HepG2 (cell line): ENCODE data around the gene PPIG. TPM values are rescaled to one million over a fixed set of nuclear protein-coding genes. Genes with fewer than 3 reads are reported as not detected.

Experiments
- CEBPG ChIP-seq: IDR thresholded peaks from 2 replicates; pipeline ENCODE4 v1.6.1; 2016
- FOXK2 ChIP-seq: fragments of 450-650 bp; IDR thresholded peaks from 2 replicates; pipeline ENCODE4 v1.6.1; 2016
- HMG20B ChIP-seq: conservative IDR thresholded peaks from 2 replicates; pipeline ENCODE4 v1.6.1; 2016; ENCODE audit warnings: missing genetic modification reagents, missing compliant biosample characterization
- HNRNPK ChIP-seq: fragments of 200-400 bp; formaldehyde crosslinking; IDR thresholded peaks from 2 replicates; pipeline ENCODE4 v1.6.1; 2018; ENCODE audit warnings: low read length, low read depth, moderate library complexity, mild to moderate bottlenecking; ENCODE audit not compliant: poor library complexity, severe bottlenecking
- JUN ChIP-seq: sonication (generic); formaldehyde crosslinking; IDR thresholded peaks from 2 replicates; pipeline ENCODE4 v1.4.0; 2020; ENCODE audit warnings: mild to moderate bottlenecking, missing genetic modification reagents
- KMT2A ChIP-seq: sonication (generic); formaldehyde crosslinking; IDR thresholded peaks from 2 replicates; pipeline ENCODE4 v1.4.0; 2020; ENCODE audit warnings: missing genetic modification reagents
- MXI1 ChIP-seq: IDR thresholded peaks from 3 replicates; pipeline ENCODE4 v1.6.1; 2012; ENCODE audit warnings: low read depth, low read length, inconsistent platforms, borderline replicate concordance
- NCOA2 ChIP-seq: sonication (generic); formaldehyde crosslinking; IDR thresholded peaks from 2 replicates; pipeline ENCODE4 v1.8.0; 2022; ENCODE audit warnings: inconsistent platforms
- RELA ChIP-seq: sonication (generic); formaldehyde crosslinking; IDR thresholded peaks from 2 replicates; pipeline ENCODE4 v1.4.0; 2020; ENCODE audit warnings: missing genetic modification reagents
- SIX4 ChIP-seq: sonication (generic); formaldehyde crosslinking; IDR thresholded peaks from 2 replicates; pipeline ENCODE4 v1.4.0; 2020; ENCODE audit warnings: missing genetic modification reagents
- TBL1XR1 ChIP-seq: fragments of 150-350 bp; IDR thresholded peaks from 2 replicates; pipeline ENCODE4 v1.6.1; 2014; ENCODE audit warnings: borderline replicate concordance, low read length; ENCODE audit not compliant: partially characterized antibody
- ZMAT3 ChIP-seq: sonication (generic); formaldehyde crosslinking; conservative IDR thresholded peaks from 2 replicates; pipeline ENCODE4 v1.7.0; 2021; ENCODE audit warnings: missing genetic modification reagents
- ZNF18 ChIP-seq: sonication (generic); formaldehyde crosslinking; IDR thresholded peaks from 2 replicates; pipeline ENCODE4 v1.8.0; 2022; ENCODE audit warnings: mild to moderate bottlenecking, missing genetic modification reagents; ENCODE audit not compliant: insufficient replicate concordance
- ZNF639 ChIP-seq: conservative IDR thresholded peaks from 2 replicates; pipeline ENCODE4 v1.6.1; 2018; ENCODE audit warnings: missing genetic modification reagents
- ZNF670 ChIP-seq: sonication (generic); formaldehyde crosslinking; IDR thresholded peaks from 2 replicates; pipeline ENCODE4 v1.8.0; 2022; ENCODE audit warnings: mild to moderate bottlenecking, missing genetic modification reagents, borderline replicate concordance
- ZNF7 ChIP-seq: IDR thresholded peaks from 2 replicates; pipeline ENCODE4 v1.6.1; 2016; ENCODE audit warnings: missing biosample characterization, missing genetic modification reagents
- ZNF75D ChIP-seq: sonication (generic); formaldehyde crosslinking; IDR thresholded peaks from 2 replicates; pipeline ENCODE4 v1.8.1; 2023; ENCODE audit warnings: missing genetic modification reagents, mild to moderate bottlenecking, borderline replicate concordance
- ZSCAN20 ChIP-seq: sonication (generic); formaldehyde crosslinking; IDR thresholded peaks from 2 replicates; pipeline ENCODE4 v1.4.0; 2020; ENCODE audit warnings: missing genetic modification reagents, mild to moderate bottlenecking, borderline replicate concordance
- polyA plus RNA-seq, 8 experiments: library from polyadenylated mRNA; depleted of rRNA in 3 of 8; stranded (reverse) in 7 of 8; unstranded in 1 of 8; fragments of >200 nt; fragmentation: Illumina TruSeq in 4 of 8; extraction: Trizol in 4 of 8; gene quantifications; 2 replicates each; pipeline versions ENCODE4 v1.2.1 to v1.2.3, GENCODE V29; 2011 to 2016; ENCODE audit warnings: low read depth in 4 of 8, missing spikeins in 1 of 8, mixed read lengths in 1 of 8; ENCODE audit not compliant: insufficient read depth in 1 of 8
- total RNA-seq, 5 experiments: library from RNA; depleted of rRNA; stranded (reverse); fragments of >200 nt; fragmentation: Illumina TruSeq; extraction: Trizol; gene quantifications; 2 replicates each; pipeline ENCODE4 v1.2.3, GENCODE V29; 2016; ENCODE audit warnings: low read depth in 1 of 5
- TF ChIP-seq, protein P1 (sequence below): sonication (generic); formaldehyde crosslinking; IDR thresholded peaks from 2 replicates; pipeline ENCODE4 v1.8.0; 2022; ENCODE audit warnings: low read depth, missing genetic modification reagents

Gene PPIG
- total and polyA plus RNA-seq, 2 of the 13 experiments (the other 11 are each of a cell fraction or from before 2014, with no cell fraction given) = 31.3 to 81.0 TPM

DNA sequence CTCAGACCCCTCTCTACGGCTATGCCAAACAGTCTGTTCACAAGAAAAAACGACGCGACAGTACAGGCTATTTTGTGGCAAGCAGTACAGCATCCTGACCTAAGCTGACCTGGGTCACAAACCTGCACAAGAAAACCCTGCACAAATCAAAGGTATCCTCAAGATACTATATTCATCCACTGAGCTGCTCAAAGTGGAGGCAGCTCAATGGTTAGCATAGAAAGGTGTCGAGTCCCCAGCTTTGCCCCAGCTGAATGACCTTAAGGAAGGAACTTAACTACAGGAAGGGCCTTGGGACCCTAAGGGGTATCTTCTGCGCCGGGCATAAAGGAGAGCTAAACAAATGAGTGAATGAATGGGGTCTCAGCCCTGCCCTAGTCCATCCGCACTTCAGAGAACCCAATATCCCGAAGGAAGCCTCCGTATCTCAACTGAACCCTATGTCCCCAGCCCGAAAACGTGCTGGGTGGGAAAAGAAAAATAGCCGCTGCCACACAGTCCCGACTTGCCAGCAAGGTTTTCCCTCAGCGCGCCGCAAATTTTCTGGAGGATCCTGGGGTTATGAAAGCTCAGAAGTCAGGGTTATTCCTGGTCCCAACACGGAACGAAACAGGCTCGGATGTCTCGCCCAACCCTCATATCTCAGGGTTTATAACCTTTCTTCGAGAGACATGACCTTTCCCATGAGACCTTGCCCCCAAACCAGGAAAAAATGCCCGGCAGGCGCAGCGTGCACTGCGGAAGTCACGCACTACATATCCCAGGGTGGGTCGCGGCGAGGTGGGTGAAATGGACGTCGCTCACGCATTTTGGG is 10.8 kb upstream of the PPIG start, which contains the start of gene FASTKD1 (continued):
- TF ChIP-seq HNRNPK (no peak), JUN (no peak), ZSCAN20 (CRISPR knock-in tag) (peak; percentile 73; the same call in 1 of the 2 replicates), ZNF75D (CRISPR knock-in tag) (no peak), ZNF670 (CRISPR knock-in tag) (peak; percentile 38; the same call in 1 of the 2 replicates), MXI1 (peak; percentile 94; the same call in 1 of the 3 replicates), NCOA2 (CRISPR knock-in tag) (peak; percentile 78), ZNF639 (no peak; the same call in 1 of the 2 replicates), ZNF18 (CRISPR knock-in tag) (peak; percentile 10), RELA (CRISPR knock-in tag) (0 out of 2 replicates have a peak, but pooled peaks have one; percentile 50), KMT2A (CRISPR knock-in tag) (peak; percentile 94), ZNF7 (no peak; the same call in 1 of the 2 replicates), TBL1XR1 (peak; percentile 99), SIX4 (CRISPR knock-in tag) (peak; percentile 55), ZMAT3 (CRISPR knock-in tag) (peak; percentile 68; the same call in 1 of the 2 replicates), FOXK2 (peak; percentile 54; the same call in 1 of the 2 replicates), HMG20B (CRISPR knock-in tag) (peak; percentile 59; the same call in 1 of the 2 replicates), CEBPG (CRISPR knock-in tag) (peak; percentile 77)
- TF ChIP-seq, protein P1, sequence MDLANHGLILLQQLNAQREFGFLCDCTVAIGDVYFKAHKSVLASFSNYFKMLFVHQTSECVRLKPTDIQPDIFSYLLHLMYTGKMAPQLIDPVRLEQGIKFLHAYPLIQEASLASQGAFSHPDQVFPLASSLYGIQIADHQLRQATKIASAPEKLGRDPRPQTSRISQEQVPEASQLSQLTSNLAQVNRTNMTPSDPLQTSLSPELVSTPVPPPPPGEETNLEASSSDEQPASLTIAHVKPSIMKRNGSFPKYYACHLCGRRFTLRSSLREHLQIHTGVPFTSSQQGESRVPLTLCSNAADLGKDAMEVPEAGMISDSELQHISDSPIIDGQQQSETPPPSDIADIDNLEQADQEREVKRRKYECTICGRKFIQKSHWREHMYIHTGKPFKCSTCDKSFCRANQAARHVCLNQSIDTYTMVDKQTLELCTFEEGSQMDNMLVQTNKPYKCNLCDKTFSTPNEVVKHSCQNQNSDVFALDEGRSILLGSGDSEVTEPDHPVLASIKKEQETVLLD (CRISPR knock-in tag) = no peak
